Measurements from ENCODE around the gene FGFR4.

DNA sequence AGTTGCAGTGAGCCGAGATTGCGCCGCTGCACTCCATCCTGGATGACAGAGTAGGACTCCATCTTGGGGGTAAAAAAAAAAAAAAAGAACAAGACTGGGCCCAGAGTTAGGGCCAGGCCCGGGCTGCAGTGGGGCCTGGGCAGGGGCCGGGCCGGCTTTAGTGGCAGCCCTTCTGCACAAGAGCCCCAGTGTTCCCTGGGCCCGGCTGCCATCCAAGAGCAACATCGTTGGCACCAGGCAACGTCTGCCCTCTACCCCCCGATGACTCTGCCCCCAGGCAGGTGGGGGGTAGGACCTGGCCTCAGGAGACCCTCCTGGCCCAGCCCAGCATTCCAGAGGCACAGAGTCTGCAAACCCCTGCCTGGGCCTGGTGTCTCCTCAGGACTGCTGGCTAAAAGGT, 4.9 kb upstream of the FGFR4 start:
- TF ChIP-seq TCF12 (IDR thresholded peaks at IDR 0.05) (no peak), POLR2AphosphoS5 (IDR thresholded peaks at IDR 0.05; ENCODE audit: low read depth, low read length) (no peak), FOXJ3 (CRISPR knock-in tag; IDR thresholded peaks at IDR 0.05) (no peak), EP300 (IDR thresholded peaks at IDR 0.05; ENCODE audit: borderline replicate concordance in 1 of 2, low read depth in 1 of 2, low read length in 1 of 2) (no peak), MXI1 (IDR thresholded peaks at IDR 0.05; ENCODE audit: low read depth, low read length) (no peak), YY1 (IDR thresholded peaks at IDR 0.05; ENCODE audit: low read depth) (no peak), MEF2A (IDR thresholded peaks at IDR 0.05; ENCODE audit: borderline replicate concordance, low read depth) (no peak), CHD2 (IDR thresholded peaks at IDR 0.05; ENCODE audit: low read length, partially characterized antibody) (no peak), FOXM1 (IDR thresholded peaks at IDR 0.05; ENCODE audit: low read depth) (no peak)
- TF ChIP-seq, protein P1, sequence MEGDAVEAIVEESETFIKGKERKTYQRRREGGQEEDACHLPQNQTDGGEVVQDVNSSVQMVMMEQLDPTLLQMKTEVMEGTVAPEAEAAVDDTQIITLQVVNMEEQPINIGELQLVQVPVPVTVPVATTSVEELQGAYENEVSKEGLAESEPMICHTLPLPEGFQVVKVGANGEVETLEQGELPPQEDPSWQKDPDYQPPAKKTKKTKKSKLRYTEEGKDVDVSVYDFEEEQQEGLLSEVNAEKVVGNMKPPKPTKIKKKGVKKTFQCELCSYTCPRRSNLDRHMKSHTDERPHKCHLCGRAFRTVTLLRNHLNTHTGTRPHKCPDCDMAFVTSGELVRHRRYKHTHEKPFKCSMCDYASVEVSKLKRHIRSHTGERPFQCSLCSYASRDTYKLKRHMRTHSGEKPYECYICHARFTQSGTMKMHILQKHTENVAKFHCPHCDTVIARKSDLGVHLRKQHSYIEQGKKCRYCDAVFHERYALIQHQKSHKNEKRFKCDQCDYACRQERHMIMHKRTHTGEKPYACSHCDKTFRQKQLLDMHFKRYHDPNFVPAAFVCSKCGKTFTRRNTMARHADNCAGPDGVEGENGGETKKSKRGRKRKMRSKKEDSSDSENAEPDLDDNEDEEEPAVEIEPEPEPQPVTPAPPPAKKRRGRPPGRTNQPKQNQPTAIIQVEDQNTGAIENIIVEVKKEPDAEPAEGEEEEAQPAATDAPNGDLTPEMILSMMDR (IDR thresholded peaks at IDR 0.05), result no peak
- TF ChIP-seq, protein P2, sequence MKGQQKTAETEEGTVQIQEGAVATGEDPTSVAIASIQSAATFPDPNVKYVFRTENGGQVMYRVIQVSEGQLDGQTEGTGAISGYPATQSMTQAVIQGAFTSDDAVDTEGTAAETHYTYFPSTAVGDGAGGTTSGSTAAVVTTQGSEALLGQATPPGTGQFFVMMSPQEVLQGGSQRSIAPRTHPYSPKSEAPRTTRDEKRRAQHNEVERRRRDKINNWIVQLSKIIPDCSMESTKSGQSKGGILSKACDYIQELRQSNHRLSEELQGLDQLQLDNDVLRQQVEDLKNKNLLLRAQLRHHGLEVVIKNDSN (IDR thresholded peaks at IDR 0.05; ENCODE audit: borderline replicate concordance, low read depth), result no peak
- TF ChIP-seq, protein P3, sequence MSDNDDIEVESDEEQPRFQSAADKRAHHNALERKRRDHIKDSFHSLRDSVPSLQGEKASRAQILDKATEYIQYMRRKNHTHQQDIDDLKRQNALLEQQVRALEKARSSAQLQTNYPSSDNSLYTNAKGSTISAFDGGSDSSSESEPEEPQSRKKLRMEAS (IDR thresholded peaks at IDR 0.05; ENCODE audit: low read depth), result no peak
- TF ChIP-seq, protein P4, sequence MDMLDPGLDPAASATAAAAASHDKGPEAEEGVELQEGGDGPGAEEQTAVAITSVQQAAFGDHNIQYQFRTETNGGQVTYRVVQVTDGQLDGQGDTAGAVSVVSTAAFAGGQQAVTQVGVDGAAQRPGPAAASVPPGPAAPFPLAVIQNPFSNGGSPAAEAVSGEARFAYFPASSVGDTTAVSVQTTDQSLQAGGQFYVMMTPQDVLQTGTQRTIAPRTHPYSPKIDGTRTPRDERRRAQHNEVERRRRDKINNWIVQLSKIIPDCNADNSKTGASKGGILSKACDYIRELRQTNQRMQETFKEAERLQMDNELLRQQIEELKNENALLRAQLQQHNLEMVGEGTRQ (IDR thresholded peaks at IDR 0.05; ENCODE audit: borderline replicate concordance, low read depth, low read length), result no peak
